Measurements from ENCODE around the gene ARRB1.

Gene ARRB1

DNA sequence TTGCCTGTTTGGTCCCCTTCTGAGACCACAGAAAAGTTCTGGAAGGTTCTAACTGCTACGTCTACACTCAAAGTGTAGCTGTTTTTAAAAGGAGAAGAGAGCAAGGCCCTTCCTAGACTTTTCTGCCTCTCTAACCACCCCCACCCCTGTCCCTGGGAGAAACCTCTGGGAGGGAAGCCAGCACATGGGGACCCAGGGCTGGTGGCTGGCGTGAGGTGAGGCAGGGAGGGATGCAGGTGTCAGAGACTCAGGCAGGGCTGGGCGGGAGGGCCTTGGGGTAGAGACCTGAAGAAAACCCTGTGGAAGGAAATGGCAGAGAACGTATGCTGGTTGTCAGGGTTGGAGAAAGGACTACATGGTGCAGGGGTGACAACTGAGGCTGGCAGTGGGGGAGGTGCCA, 26.7 kb downstream of the ARRB1 start (continued):
- TF ChIP-seq, protein P1, sequence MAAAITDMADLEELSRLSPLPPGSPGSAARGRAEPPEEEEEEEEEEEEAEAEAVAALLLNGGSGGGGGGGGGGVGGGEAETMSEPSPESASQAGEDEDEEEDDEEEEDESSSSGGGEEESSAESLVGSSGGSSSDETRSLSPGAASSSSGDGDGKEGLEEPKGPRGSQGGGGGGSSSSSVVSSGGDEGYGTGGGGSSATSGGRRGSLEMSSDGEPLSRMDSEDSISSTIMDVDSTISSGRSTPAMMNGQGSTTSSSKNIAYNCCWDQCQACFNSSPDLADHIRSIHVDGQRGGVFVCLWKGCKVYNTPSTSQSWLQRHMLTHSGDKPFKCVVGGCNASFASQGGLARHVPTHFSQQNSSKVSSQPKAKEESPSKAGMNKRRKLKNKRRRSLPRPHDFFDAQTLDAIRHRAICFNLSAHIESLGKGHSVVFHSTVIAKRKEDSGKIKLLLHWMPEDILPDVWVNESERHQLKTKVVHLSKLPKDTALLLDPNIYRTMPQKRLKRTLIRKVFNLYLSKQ (tag by site-specific recombination; IDR thresholded peaks at IDR 0.05; ENCODE audit: borderline replicate concordance): no peak
- no peak for TF ChIP-seq ZNF510 (tag by site-specific recombination; IDR thresholded peaks at IDR 0.05; ENCODE audit: insufficient replicate concordance)
- no peak for TF ChIP-seq ZNF23 (tag by site-specific recombination; IDR thresholded peaks at IDR 0.05; ENCODE audit: borderline replicate concordance)
- no peak for TF ChIP-seq ZSCAN16 (tag by site-specific recombination; IDR thresholded peaks at IDR 0.05)
- TF ChIP-seq ZNF155 (tag by site-specific recombination; IDR thresholded peaks at IDR 0.05): no peak
- TF ChIP-seq ZNF311 (tag by site-specific recombination; IDR thresholded peaks at IDR 0.05; ENCODE audit: borderline replicate concordance): no peak
- TF ChIP-seq, protein P2, sequence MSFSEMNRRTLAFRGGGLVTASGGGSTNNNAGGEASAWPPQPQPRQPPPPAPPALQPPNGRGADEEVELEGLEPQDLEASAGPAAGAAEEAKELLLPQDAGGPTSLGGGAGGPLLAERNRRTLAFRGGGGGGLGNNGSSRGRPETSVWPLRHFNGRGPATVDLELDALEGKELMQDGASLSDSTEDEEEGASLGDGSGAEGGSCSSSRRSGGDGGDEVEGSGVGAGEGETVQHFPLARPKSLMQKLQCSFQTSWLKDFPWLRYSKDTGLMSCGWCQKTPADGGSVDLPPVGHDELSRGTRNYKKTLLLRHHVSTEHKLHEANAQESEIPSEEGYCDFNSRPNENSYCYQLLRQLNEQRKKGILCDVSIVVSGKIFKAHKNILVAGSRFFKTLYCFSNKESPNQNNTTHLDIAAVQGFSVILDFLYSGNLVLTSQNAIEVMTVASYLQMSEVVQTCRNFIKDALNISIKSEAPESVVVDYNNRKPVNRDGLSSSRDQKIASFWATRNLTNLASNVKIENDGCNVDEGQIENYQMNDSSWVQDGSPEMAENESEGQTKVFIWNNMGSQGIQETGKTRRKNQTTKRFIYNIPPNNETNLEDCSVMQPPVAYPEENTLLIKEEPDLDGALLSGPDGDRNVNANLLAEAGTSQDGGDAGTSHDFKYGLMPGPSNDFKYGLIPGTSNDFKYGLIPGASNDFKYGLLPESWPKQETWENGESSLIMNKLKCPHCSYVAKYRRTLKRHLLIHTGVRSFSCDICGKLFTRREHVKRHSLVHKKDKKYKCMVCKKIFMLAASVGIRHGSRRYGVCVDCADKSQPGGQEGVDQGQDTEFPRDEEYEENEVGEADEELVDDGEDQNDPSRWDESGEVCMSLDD (tag by site-specific recombination; IDR thresholded peaks at IDR 0.05): no peak
- no peak for TF ChIP-seq YY2 (tag by site-specific recombination; IDR thresholded peaks at IDR 0.05)
- TF ChIP-seq ZNF292 (tag by site-specific recombination; IDR thresholded peaks at IDR 0.05; ENCODE audit: borderline replicate concordance, low read depth): no peak
- no peak for TF ChIP-seq SP3 (tag by site-specific recombination; IDR thresholded peaks at IDR 0.05)
- TF ChIP-seq KLF7 (tag by site-specific recombination; IDR thresholded peaks at IDR 0.05; ENCODE audit: borderline replicate concordance): no peak
- TF ChIP-seq ZNF707 (tag by site-specific recombination; IDR thresholded peaks at IDR 0.05): no peak
- no peak for TF ChIP-seq ZNF571 (tag by site-specific recombination; IDR thresholded peaks at IDR 0.05)
- TF ChIP-seq ZNF133 (tag by site-specific recombination; IDR thresholded peaks at IDR 0.05): no peak
- no peak for TF ChIP-seq ZNF549 (tag by site-specific recombination; IDR thresholded peaks at IDR 0.05)

DNA sequence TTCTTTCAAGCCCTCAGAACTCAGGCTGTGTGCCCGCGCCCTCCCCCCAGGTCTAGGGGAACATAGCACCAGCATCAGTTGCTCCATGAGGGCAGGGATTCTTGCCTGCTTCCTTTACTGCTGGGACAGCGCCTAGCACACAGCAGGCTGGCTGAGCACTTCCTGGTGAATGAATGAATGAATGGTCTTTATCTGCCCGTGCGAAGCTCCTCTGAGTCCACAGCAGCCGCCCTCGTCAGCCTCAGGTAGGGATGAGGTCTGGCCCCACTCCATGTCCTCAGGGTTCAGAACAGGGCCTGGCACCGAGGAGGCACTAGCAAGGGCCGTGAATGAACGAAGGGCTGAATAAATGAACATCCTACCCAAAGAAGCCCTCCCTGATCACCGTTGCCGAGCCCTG, 27.3 kb downstream of the ARRB1 start:
- ChIA-PET CTCF (interaction anchor here (1.1 to 4.9 kb wide), 2 partner anchors 44 to 64 kb away, joined by 5 to 21 read pairs; no protein-coding TSS in a partner anchor), POLR2A (no interaction called here)
- H3K36me3 ChIP-seq (ENCODE audit: control insufficient read depth in 2 of 2, insufficient read depth in 1 of 2, low read length in 2 of 2): no peaks in the 10 kb centered on the region
- H3K27ac ChIP-seq (ENCODE audit: extremely low read depth, low read depth, low read length): no peak overlapping the region
- no peak for TF ChIP-seq ZNF521 (tag by site-specific recombination; IDR thresholded peaks at IDR 0.05)
- no peak overlapping the region for H3K4me3 ChIP-seq (ENCODE audit: low read depth, low read length)
- H3K4me1 ChIP-seq (ENCODE audit: control insufficient read depth, insufficient read depth, low read length): no peaks in the 10 kb centered on the region
- H3K9me3 ChIP-seq (ENCODE audit: control insufficient read depth, insufficient read depth, low read depth, low read length): no peaks in the 10 kb centered on the region

GRCh38 chr11:75323609-75324008, 27.9 kb downstream of the ARRB1 start:
- POLR2A ChIA-PET: no interaction called here
- no peak for TF ChIP-seq ZNF843 (tag by site-specific recombination; IDR thresholded peaks at IDR 0.05)
- no peak for TF ChIP-seq TSHZ1 (tag by site-specific recombination; IDR thresholded peaks at IDR 0.05; ENCODE audit: borderline replicate concordance)
- TF ChIP-seq ZNF692 (tag by site-specific recombination; IDR thresholded peaks at IDR 0.05): no peak
- no peak for TF ChIP-seq ZSCAN16 (tag by site-specific recombination; IDR thresholded peaks at IDR 0.05)
- TF ChIP-seq ZEB2 (tag by site-specific recombination; IDR thresholded peaks at IDR 0.05): no peak
- no peak for TF ChIP-seq ZNF449 (tag by site-specific recombination; IDR thresholded peaks at IDR 0.05)

More at GRCh38 chr11:75323609-75324008, 27.9 kb downstream of the ARRB1 start:
- Histone ChIP-seq H3K36me3 (ENCODE audit: control insufficient read depth in 2 of 2, insufficient read depth in 1 of 2, low read length in 2 of 2) (no peaks in the 10 kb centered on the region), H3K4me1 (ENCODE audit: control insufficient read depth, insufficient read depth, low read length) (no peaks in the 10 kb centered on the region), H3K4me3 (ENCODE audit: low read depth, low read length) (no peak overlapping the region), H3K9me3 (ENCODE audit: control insufficient read depth, insufficient read depth, low read depth, low read length) (no peaks in the 10 kb centered on the region), H3K27ac (ENCODE audit: extremely low read depth, low read depth, low read length) (no peak overlapping the region)
- CTCF ChIA-PET: interaction anchor here (0.5 to 4.9 kb wide), 4 partner anchors 15 to 85 kb away, joined by 3 to 21 read pairs (median 4); no protein-coding TSS in a partner anchor
